Gastrocnemius medialis (tissue), 4 donors: ENCODE measurements around the gene ZBP1. TPM values are rescaled to one million over a fixed set of nuclear protein-coding genes. Genes with fewer than 3 reads are reported as not detected.

ENCODE experiments used
- ATAC-seq, 2 donors: fragments of 150-250 bp; one replicate each; pipeline ENCODE4 v1.9.1; 2016
- DNase-seq, 2 donors: peaks; one replicate each; pipeline ENCODE4 v3.0.0-alpha.2; 2019
- H3K27ac ChIP-seq, 4 donors: fragments of 200-600 bp; sonication (generic); 1 replicate in 1 of 4; 2 replicates in 3 of 4; pipeline ENCODE4 v1.5.1; 2016 to 2018; ENCODE audit warnings: mild to moderate bottlenecking in 2 of 4, moderate library complexity in 1 of 4
- H3K27me3 ChIP-seq, 3 donors: fragments of 200-600 bp; sonication (generic) in 2 of 3; 1 replicate in 1 of 3; 2 replicates in 2 of 3; pipeline versions ENCODE4 v1.5.1 to v1.6.0; 2016 to 2019; ENCODE audit warnings: mild to moderate bottlenecking in 1 of 3, moderate library complexity in 1 of 3
- H3K36me3 ChIP-seq, 2 donors: fragments of 200-600 bp; sonication (generic) in 1 of 2; one replicate each; pipeline ENCODE4 v1.5.1; 2017 to 2018
- H3K4me1 ChIP-seq, 2 donors: fragments of 200-600 bp; sonication (generic) in 1 of 2; one replicate each; pipeline ENCODE4 v1.5.1; 2016 to 2017; ENCODE audit warnings: mild to moderate bottlenecking in 2 of 2
- H3K4me3 ChIP-seq, 4 donors: fragments of 200-600 bp; sonication (generic) in 3 of 4; 1 replicate in 1 of 4; 2 replicates in 3 of 4; pipeline ENCODE4 v1.5.1; 2016 to 2019; ENCODE audit warnings: mild to moderate bottlenecking in 2 of 4
- H3K9me3 ChIP-seq, 3 donors: fragments of 200-600 bp; sonication (generic) in 2 of 3; 1 replicate in 1 of 3; 2 replicates in 2 of 3; pipeline ENCODE4 v1.5.1; 2016 to 2019
- CTCF ChIP-seq, 5 experiments: fragments of 450-650 bp in 3 of 5; fragments of 200-600 bp in 2 of 5; sonication (generic) in 2 of 5; IDR thresholded peaks in 4 of 5; conservative IDR thresholded peaks in 1 of 5; 1 replicate in 4 of 5; 2 replicates in 1 of 5; pipeline ENCODE4 v1.5.1; 2016 to 2019; ENCODE audit warnings: antibody characterized with exemption in 5 of 5, mild to moderate bottlenecking in 3 of 5, moderate library complexity in 3 of 5
- POLR2A ChIP-seq, 2 donors: fragments of 450-650 bp; IDR thresholded peaks; one replicate each; pipeline ENCODE4 v1.6.1; 2017; ENCODE audit warnings: antibody characterized with exemption in 2 of 2, mild to moderate bottlenecking in 2 of 2, moderate library complexity in 2 of 2
- in situ Hi-C, 4 donors: fragments of 200-750 bp; cut with MboI; loops; one replicate each; pipeline versions ENCODE4 v1.15.0 to v1.8.0; 2017; ENCODE audit warnings: low sequenced_read_pairs in 4 of 4
- intact Hi-C: fragments of 100-400 bp; cut with DNase I; formaldehyde crosslinking; loops from one replicate; pipeline ENCODE4 v1.15.1; 2023; ENCODE audit warnings: low total_unique reads
- total RNA-seq, 4 donors: library from RNA; depleted of rRNA; stranded (reverse); fragments of >200 nt; gene quantifications; one replicate each; pipeline versions ENCODE4 v1.1.0 to v1.2.3, GENCODE V29; 2016

The ZBP1 gene
- total RNA-seq, 4 donors from 2014 or later, result not detected

DNA sequence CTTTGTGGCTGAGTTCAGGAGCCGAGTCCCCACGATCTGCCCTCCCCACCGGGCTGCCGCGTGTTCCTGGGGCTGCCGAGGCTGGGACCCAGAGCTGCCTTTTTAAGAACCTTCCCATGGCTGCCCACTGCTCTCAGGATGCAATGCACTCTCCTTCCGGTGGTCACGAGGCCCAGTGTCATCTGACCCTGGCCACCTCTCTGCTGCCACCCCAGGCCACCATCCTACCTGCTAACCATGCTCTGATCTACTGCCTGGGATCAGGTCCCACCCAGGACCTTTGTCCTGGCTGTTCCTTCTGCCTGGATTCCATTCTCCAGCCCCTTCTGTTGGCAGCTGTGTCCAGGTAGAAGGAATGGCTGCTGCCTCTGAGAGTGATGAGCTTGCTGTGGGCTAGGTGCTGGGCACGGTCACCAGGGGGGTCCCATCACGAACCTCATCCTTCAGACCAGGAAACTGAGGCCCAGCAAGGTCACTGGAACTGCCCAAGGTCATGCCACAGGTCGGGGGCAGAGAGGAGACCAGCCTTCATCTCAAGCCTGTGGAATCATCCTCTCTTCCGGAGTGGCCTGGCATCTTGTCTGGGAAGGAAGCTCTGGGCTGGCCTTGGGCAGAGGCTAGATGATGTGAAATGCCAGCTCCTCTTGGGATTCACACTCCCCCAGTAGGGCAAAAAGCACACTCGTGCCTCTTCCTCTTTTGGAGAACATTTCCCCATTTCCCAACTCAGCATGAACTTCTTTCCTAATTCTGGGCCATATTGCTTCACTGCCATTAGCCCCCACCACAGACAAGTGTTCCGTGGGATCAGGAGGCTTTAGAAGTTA is 38.8 kb downstream of the ZBP1 start:
- Histone ChIP-seq H3K4me1 (peaks cover 0 to 9% of the 10 kb centered on the region in 2 donors), H3K9me3 (no peaks in the 10 kb centered on the region), H3K27me3 (peaks cover 16 to 24% (median 22%) of the 10 kb centered on the region in 3 donors), H3K36me3 (no peaks in the 10 kb centered on the region), H3K4me3 (no peak overlapping the region), H3K27ac (peak overlapping the region; percentile 38 to 74 (median 61))
- intact Hi-C loops (no loop called here), in situ Hi-C loops (no loop called here)
- no peak for DNase-seq
- no peak for ATAC-seq
- TF ChIP-seq CTCF (IDR thresholded peaks at IDR 0.05 in 4 of 5, conservative IDR thresholded peaks at IDR 0.05 in 1 of 5) (no peak), POLR2A (IDR thresholded peaks at IDR 0.05) (no peak)

DNA sequence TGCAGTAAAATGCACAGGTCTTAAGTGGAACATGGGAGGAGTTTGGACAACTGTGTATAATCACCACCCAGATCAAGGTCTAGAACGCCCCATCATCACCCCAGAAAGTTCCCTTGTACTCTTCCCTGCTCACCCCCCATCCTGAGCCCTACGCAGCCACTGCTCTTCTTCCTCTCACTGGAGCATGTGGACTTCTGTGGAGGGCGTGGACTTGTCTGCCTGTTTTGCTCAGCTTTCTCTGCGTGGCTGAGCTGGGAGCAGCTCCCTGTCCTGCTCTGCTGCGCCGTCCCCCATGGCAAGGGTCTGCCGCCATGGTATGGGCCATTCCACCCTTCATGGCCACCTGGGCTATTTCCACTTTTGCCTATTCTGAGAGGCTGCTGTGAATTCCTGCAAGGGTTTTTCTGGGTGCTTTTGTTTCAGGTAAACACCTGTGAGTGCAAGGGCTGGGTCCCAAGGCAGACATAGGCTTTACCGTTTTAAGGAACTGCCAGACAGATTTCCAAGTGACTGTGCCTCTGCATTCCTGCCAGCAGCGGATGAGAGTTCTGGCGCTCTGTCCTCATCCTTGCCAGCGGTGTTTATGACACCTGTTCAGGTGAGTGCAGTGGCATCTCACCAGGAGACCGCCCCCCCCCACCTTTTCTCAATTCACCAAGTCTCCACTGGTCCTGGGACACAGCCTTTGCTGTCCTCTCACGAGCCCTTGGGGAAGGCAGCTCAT is 39.6 kb downstream of the ZBP1 start:
- TF ChIP-seq POLR2A (IDR thresholded peaks at IDR 0.05) (no peak), CTCF (IDR thresholded peaks at IDR 0.05 in 4 of 5, conservative IDR thresholded peaks at IDR 0.05 in 1 of 5) (no peak)
- peaks cover 0 to 5% of the 10 kb centered on the region in 2 donors for H3K4me1 ChIP-seq
- no peak for DNase-seq
- peaks cover 11 to 26% (median 22%) of the 10 kb centered on the region in 3 donors for H3K27me3 ChIP-seq
- intact Hi-C loops (no loop called here), in situ Hi-C loops (no loop called here)
- H3K4me3 ChIP-seq, result no peak overlapping the region
- H3K9me3 ChIP-seq, result no peaks in the 10 kb centered on the region
- ATAC-seq, result no peak
- no peak overlapping the region for H3K27ac ChIP-seq
- H3K36me3 ChIP-seq, result no peaks in the 10 kb centered on the region

GRCh38 chr20:57579898-57580447 is 40.3 kb downstream of the ZBP1 start:
- Histone ChIP-seq H3K4me3 (no peak overlapping the region), H3K36me3 (no peaks in the 10 kb centered on the region), H3K27ac (no peak overlapping the region), H3K27me3 (peaks cover 11 to 28% (median 22%) of the 10 kb centered on the region in 3 donors), H3K4me1 (peaks cover 0 to 5% of the 10 kb centered on the region in 2 donors), H3K9me3 (no peaks in the 10 kb centered on the region)
- DNase-seq (no peak), ATAC-seq (no peak)
- intact Hi-C loops, result no loop called here
- in situ Hi-C loops, result no loop called here
- no peak for TF ChIP-seq CTCF (IDR thresholded peaks at IDR 0.05 in 4 of 5, conservative IDR thresholded peaks at IDR 0.05 in 1 of 5)
- TF ChIP-seq POLR2A (IDR thresholded peaks at IDR 0.05), result no peak

DNA sequence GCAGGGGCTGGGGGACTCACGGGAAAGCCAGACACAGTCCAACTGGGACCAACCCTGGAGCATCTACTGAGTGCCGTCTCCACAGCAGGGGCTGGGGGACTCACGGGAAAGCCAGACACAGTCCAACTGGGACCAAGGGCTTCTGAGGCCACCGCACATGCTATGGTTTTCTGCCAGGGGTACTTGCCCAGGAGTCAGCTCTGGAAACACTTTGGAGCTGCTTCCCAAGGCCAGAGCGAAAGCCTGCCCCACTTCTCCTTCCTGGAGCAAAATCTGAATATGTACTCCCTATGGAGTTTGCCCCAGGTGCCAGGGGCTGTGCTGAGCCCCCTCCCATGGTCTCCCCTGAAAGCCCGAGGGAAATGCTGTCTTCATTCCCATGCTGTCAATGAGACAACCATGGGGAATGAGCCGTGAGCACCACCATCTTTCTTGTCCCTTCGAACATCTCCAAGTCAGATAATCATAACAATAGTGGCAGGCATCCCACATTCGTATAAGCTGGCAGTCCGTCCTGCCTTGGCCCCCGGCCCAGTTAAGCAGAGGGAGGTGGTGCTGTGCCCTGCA is 40.8 kb downstream of the ZBP1 start:
- Histone ChIP-seq H3K9me3 (no peaks in the 10 kb centered on the region), H3K27me3 (peaks cover 14 to 28% (median 22%) of the 10 kb centered on the region in 3 donors), H3K4me3 (no peak overlapping the region), H3K36me3 (no peaks in the 10 kb centered on the region), H3K4me1 (peaks cover 0 to 5% of the 10 kb centered on the region in 2 donors), H3K27ac (no peak overlapping the region)
- TF ChIP-seq POLR2A (IDR thresholded peaks at IDR 0.05) (no peak), CTCF (IDR thresholded peaks at IDR 0.05 in 4 of 5, conservative IDR thresholded peaks at IDR 0.05 in 1 of 5) (no peak)
- ATAC-seq (no peak), DNase-seq (no peak)
- in situ Hi-C loops, result no loop called here
- intact Hi-C loops, result no loop called here
